ENCODE data around the gene SCNN1B.
"Not testable (repeated sequence)": the region's sequence is repeated elsewhere in the genome, so short reads cannot be mapped to it uniquely, and the experiment has no call there.

The SCNN1B gene

GRCh38 chr16:23381702-23382101 is 79.6 kb downstream of the SCNN1B start:
- not testable (repeated sequence) for DNase-seq (ENCODE audit: low read depth)

- DNase-seq (ENCODE audit: low read depth) = no peak
Observed at GRCh38 chr16:23382279-23382678, 80.2 kb downstream of the SCNN1B start.

- DNase-seq (ENCODE audit: low read depth) = no peak
Observed at GRCh38 chr16:23383881-23384280, 81.8 kb downstream of the SCNN1B start.

- DNase-seq (ENCODE audit: low read depth) = no peak
Observed at GRCh38 chr16:23384878-23385277, 82.8 kb downstream of the SCNN1B start.

- DNase-seq (ENCODE audit: low read depth) = no peak
Observed at GRCh38 chr16:23385441-23385840, 83.3 kb downstream of the SCNN1B start.

DNA sequence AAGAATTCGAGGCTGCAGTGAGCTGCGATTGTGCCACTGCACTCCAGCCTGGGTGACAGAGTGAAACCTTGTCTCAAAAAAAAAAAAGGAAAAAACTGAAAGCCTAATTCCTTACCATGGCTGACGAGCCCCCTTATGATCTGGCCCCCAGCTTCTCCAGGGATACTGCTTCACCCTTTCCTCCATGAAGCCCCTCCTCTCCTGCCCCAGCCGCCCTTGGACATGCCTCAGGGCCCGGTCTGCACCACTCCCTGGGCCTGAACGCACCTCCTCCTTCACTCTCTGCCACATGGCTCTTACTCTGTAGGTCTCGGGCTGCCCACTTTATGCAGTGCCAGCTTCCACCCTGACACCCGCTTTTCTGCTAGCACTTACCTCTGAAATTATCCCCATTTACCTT is 85.6 kb downstream of the SCNN1B start:
- no peak for DNase-seq (ENCODE audit: low read depth)

- no peak for DNase-seq (ENCODE audit: low read depth)
Observed at GRCh38 chr16:23388786-23389185, 86.7 kb downstream of the SCNN1B start.

GRCh38 chr16:23389201-23389600 is 87.1 kb downstream of the SCNN1B start:
- no peak for DNase-seq (ENCODE audit: low read depth)

DNA sequence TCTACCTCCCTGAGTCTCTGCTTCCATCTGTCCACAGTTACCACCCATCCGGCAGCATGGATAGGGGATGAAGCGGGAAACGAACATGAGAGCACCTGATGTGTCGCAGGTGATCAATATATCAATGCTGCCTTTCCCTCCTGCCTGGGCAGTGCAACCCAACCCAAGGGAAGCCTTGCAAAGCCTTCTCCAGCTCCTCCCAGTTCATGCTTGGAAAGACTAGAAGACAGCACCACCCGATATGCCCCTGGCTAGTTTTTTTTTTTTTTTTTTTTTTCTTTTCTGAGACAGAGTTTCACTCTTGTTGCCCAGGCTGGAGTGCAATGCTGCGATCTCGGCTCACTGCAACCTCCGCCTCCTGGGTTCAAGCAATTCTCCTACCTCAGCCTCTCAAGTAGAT is 87.8 kb downstream of the SCNN1B start:
- DNase-seq (ENCODE audit: low read depth) = not testable (repeated sequence)

DNA sequence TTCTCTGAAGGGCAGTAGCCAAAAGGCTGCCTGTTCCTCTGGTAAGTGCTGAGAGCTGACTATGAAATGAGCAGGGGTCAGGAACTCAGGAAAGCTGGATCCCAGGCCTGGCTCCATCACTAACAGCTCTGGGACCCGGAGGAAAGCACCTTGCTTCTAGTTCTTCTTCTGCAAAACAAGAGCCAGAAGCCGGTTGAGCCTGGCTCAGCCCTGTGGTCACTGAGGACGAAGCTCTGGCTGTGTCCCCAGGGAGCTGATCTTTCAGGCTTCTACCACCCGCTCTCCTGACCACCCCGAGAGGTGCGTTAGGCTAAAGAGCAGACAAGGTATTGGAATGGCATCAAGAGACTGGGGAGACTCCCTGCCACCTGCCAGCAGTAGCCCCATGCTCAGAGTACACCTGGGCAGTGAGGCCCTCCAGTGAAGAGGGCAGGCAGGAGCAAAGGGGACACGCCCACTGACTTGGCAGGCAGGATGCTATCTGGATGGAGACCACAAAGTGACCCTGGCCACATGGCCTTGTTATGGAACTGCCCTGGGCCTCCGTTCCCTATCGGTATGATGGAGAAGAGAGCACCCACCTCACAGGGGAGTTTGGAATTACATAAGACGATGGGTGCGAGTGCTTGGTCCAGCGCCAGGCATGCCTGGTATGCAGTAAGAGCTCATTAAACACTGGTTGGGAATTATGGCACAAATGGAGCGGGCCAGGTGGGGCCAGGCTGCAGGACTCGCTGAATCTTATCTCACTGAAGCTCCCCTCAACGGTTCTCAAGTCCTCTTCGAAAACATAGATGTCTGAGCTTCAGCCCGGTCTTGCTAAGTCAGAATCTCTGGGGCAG is 89.5 kb downstream of the SCNN1B start:
- DNase-seq (ENCODE audit: low read depth) = no peak

DNA sequence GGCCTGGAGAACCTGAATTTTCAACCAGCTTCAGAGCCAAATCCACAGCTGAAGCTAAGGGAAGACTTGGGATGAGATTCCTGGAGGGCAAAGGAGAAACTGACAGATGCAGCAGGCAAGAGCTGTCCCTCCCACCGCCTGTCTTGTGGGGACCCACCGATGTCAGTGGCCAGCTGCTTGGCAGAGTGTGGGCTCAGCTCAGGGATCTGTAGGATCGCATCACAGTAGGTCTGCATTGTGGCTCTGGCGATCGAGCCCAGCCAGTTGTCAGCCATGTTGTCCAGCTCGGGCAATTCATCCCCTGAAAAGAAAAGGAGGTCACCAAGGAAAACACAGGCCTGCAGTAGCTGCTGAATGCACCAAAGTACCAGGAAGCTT is 90.1 kb downstream of the SCNN1B start:
- no peak for DNase-seq (ENCODE audit: low read depth)

DNA sequence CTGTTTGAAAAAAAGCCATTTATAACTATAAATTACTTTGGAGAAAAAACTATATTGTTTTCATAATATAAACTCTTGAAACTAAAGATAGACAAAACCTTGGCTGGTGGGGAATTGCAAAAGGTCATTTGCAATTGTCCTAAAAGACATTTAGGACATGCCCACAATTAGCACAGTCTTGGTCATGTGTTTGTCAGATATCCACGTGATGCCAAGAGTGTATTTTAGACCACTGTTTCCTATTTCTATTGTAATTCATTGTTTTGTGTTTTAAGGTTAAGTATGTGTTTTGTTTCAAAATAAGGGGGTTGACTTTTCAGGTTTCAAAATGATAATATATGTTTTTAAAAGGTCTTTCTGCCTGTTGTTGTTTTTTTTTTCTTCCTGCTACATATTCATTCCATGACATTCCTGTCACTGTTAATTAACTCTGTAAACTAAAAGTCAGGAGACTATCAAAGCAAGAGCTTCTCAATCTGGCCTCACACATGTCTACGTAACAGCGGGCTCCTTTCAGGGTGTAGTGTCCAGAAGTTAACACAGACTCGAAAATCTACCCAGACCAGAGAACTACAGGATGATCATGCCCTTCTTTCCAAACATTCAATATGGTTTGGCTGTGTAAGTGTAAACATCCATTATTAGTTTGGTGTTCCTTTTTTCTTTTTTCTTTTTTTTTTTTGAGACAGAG is 92.2 kb downstream of the SCNN1B start:
- no peak for DNase-seq (ENCODE audit: low read depth)

DNA sequence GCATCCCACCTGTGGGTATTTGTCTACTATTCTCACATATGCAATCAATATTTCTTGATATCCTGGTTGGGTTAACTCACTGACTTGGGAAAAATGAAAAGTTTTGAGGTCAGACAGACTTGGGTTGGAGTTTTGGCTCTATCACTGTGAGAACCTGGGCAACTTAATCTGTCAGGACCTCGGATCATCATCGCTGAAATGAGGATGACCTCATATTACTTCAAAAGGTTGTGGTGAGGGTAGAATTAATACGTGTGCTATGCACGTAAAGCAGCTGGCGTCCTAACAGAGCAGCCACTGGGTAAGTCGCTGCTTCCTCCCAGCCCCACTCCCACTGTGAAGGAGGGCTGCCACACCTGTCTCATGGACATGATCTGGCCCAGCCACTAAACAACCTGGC is 93.6 kb downstream of the SCNN1B start:
- no peak for DNase-seq (ENCODE audit: low read depth)

DNA sequence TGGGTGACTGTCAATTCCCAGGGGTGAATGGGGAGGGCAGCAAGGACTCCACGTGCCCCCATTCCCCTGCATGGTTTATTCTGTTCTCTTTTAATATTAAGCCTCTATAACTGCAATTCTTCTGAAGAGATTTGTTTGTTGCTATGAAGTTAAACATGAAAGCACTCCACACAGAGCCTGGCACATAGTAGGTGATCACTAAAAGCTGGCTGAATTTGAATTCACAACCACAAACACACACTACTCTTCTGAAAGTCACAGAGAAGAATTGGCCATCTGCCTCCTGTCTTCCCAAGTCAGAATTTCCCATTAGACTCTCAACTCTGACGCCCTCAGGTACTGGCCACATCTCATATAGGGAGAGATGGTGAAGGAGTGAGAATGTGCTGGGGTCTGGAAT is 95.4 kb downstream of the SCNN1B start:
- no peak for DNase-seq (ENCODE audit: low read depth)

DNA sequence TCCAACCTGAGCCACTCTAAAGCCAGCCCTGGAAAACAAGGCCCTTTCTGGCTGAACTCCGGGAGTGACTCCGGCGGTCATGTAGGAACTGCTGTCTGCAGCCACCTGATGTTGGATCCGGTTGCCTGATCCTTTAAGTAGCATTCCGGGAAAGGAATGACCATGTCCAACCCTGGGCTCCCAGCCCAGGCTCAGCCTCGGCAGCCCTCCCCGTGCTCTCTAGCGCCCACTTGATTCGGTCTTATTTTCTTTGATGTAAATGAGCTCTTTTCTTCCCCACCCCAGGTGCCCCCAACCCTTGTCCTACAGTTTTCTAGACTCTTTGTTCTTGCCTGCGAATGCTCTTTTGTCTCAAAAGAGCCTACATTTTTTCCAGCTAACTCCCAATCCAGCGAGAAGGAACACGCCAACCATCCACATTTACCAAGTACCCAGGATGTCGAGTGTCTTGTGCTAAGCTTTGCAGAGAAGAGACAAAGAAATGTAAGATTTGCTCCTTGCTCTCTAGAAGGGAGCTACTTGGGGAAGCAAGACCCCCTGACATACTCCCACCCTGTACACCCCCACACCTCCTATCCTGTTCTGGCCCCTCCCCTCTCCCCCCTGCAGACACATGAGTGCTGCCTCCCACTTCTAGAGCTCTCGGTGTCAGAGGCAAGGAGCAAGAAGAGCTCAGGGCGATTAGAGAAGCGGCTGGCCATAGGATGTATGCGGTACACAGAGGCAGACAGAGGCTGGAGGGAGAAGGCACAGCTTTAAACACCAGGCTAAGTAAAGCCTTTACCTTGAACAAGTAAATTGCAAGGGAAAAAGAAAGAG is 97.1 kb downstream of the SCNN1B start:
- DNase-seq (ENCODE audit: low read depth) = no peak

DNA sequence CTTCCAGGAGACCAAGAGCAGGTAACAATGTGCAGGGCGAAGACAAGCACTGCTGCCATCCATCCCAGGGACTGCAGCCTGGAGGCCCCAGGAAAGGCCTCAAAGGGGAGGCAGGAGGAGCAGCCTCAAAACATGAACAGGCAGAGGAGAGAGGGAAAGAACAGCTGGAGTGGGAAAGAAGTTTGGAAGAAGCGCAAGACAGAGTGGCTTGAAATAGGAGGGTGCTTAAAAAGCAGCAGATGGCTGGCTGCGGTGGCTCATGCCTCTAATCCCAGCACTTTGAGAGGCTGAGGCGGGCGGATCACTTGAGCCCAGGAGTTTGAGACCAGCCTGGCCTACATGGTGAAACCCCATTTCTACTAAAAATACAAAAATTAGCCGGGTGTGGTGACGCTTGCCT is 98.3 kb downstream of the SCNN1B start:
- not testable (repeated sequence) for DNase-seq (ENCODE audit: low read depth)

- no peak for DNase-seq (ENCODE audit: low read depth)
Observed at GRCh38 chr16:23401139-23401538, 99.0 kb downstream of the SCNN1B start.

- DNase-seq (ENCODE audit: low read depth) = no peak
Observed at GRCh38 chr16:23402100-23402499, 100.0 kb downstream of the SCNN1B start.

- no peak for DNase-seq (ENCODE audit: low read depth)
Observed at GRCh38 chr16:23403547-23403946, 101.4 kb downstream of the SCNN1B start.

DNA sequence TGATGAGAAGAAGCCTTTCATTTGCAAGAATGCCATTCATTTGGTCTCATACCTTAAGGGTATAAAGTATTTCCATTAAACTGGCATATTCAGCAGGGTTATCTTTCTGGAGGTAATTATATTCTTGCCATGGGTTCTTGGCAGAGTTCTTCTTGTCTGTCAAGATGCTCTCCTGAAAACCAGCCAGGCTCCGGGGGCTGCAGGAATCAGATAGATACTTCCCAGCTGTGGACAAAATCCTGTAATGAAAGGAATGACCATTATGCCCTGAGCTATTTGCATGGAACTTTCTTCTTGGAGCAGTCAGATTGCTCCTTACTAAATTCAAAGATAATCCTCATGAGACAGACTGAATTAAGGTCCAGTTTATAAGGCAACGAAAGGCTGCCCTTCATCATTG is 103.9 kb downstream of the SCNN1B start:
- no peak for DNase-seq (ENCODE audit: low read depth)

GRCh38 chr16:23406546-23407240 is 104.6 kb downstream of the SCNN1B start:
- DNase-seq (ENCODE audit: low read depth) = no peak
